Stimulated activated CD4-positive, alpha-beta T cell treated with anti-CD3 and anti-CD28 coated beads, Interleukin-15, amount 100 ng/mL, for 1 hour (primary cell): ENCODE results near the gene GRID1.

ENCODE experiments used
- DNase-seq, 2 donors: peaks; one replicate each; pipeline ENCODE4 v3.0.0-alpha.2; 2020; ENCODE audit warnings: low read depth in 1 of 2, low spot score in 1 of 2

The GRID1 gene

DNA sequence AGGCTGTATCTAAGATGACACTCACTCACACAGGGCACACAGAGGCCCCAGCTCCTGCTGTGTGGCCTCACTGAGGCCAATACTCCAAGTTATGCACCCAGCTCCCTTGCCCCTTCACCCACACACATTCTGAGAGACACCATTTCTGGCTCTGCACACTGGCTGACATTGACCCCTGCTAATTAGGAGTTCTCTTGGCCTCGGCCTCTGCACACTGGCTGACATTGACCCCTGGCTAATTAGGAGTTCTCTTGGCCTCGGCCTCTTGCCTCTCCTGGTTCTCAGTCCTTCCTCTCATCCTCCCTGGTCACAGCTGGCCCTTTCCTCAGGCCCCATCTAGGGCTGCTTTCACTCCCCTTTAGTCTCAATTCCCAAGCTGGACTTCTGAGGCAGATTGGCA is 97.3 kb downstream of the GRID1 start:
- no peak for DNase-seq

DNA sequence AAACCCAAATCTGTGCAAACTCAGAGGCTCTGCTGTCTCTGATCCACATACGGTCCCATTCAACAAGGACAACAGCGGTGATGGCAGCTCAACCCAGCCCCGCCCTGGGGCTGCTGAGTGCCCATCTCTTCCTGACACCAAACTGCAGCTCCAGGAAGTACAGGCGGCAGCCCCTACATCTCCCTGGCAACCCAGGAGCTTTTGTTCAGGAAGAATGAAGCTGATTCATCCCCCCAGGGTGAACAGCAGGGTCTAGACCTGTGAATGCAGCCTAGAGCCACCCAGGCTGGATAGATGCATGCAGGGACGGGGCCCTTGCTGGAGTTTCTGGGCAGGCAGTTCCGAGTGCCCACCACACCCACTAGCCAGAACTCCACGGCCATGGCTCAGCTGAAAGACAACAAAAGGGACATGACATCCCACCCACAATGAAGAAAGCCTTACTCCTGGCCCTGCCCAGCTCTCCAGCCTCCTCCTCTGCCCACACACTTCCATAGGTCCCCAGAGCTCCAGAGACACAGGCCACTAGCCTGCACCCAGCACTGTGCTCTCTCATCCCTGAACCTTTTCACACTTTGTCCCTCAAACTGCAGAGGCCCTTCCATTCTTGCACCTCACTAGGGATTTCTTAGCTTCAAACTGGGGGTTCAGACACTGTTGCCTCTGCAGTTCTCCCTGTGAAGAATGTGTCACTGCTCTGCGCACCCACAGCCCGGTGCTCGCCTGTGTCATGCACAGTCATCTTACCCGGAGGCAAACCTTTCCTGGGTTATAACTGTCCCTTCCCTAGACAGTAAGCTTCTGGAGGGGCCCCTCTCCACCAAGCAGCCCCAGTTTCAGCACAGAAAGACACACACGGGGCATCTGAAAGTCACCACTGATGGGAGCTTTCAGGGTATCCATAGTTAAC is 99.1 kb downstream of the GRID1 start:
- no peak for DNase-seq

DNA sequence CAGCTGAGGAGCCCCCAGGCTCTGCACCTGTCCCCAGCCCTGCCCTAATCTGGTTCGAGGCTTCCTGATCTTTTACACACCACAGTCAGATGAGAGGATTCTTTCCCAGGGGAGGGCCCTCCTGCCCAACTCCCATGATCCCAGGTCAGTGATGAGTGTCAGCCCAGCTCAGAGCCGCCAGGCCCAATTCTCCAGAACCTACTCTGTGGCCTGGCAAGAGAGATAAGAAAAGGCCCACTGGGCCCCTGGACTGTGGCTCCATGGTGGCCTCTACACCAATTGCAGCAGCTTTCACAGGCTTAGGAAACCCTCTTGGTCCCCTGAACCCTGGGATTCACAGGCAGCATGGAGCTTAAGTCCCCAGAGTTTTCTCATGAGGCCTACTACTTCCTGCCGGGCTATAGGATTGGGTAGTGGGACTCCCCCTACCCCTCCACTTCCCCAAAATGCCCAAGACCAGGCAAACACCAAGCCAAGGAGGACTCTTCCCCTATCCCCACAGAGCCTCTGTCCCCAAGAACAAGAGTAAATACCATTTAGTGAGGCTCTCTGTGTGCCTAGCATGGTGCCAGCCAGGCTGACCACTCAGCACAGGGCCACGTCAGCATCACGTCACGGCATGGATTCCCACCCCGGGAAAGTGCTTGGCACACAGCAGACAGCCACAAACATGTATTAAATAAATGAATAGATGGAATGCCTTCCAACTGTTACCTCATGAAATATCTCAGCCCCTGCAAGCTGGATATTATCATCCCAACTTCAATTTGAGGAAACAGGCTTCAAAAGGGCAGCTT is 100.0 kb downstream of the GRID1 start:
- DNase-seq, result no peak

DNA sequence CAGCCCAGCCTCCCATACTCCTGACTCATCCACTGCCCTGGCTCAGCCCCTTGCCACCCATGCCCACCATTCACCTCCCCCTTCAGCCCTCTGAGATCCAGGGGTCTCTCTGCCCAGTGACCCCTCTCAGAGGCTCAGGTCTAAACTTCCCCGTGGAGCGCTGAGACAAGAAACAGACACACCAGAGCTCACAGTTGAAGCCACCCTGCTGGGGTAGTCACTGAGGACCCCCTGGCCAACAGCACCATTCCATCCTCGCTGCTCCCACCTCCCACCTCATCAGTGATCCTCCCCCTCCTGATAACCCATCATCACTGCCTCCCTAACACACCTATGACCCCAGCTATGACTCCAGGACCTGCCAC is 100.7 kb downstream of the GRID1 start:
- no peak for DNase-seq

DNA sequence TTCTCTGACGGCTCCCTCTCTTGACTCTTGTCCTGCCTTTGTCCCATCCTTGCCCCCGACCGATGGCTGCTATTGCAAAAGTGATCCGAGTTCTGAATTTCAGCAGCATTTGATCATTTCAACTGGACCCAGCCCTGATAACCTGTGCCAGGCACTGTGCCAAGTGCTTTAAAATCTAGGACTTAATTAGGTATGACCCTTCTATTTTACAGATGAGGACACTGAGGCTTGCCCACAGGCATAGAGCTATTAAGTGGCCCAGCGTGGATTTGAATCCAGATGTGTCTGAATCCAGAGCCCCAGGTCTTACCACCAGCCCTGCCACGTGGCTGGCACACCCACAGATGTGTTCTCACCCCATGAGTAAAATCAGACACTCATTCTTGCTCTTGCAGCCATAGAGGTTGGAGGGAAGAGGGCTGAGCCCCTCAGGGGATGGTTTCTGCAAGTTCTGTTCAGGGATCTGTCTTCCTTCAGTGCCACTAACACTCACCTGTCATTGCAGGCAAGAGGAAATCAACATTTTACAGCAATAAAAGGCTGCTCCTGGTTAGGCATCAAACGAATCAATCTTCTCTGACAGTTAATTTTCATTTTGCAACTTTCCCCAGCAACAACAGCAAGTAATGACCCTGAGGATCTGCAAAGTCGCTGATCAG is 101.2 kb downstream of the GRID1 start:
- DNase-seq, result no peak

DNA sequence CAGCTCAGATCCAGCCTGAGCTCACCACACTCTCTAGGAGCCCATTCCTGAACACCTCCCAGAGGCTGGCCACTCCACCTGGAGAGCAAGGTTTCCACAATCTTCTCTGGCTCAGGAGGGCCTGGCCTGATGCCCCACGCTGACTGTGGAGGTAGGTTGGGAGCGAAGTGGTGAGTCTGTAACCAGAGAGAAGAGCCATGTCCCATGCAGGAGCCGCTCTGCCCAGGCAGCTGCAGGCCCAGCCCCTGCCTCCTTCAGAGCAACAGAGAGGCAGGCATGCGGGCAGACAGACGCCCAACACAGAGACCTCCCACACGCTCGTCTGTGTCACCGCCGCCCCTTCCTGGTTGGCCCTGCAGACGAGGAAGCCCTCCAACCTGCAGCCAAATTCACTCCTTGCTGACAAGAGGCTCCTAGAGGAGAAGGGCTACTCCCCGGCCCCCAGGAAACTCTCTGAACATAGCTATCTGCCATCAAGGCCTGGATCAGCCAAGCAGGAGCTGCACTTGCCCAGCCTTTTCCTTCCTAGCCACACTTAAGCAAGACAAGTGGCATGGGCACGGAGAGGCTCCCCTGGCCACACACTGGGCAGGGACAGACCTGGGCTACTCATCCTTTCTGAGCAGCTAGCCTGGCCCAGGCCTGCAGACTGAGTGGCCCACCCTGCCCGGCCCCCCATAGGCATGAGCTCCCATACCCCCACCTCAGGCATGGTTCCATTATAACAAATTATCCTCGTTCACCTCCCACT is 101.9 kb downstream of the GRID1 start:
- DNase-seq, result no peak

DNA sequence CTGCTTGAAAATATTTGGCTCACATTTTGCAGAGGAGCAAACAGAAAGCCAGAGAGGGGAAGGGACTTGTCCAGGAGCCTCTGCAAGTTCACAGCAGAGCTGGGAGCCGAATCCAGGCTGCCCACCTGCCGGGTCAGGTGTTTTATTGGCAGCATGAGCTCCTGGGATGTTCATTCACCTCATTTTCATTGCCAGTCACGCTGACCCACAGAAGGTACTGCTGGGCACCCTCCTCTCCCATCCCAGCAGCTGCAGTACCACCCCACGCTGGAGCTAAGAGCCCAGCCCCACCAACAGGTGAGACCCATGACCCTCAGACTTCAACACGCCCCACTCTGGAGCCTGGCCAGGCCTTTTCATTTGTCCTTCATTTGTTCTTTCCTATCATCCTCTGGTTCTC is 102.7 kb downstream of the GRID1 start:
- DNase-seq, result no peak

DNA sequence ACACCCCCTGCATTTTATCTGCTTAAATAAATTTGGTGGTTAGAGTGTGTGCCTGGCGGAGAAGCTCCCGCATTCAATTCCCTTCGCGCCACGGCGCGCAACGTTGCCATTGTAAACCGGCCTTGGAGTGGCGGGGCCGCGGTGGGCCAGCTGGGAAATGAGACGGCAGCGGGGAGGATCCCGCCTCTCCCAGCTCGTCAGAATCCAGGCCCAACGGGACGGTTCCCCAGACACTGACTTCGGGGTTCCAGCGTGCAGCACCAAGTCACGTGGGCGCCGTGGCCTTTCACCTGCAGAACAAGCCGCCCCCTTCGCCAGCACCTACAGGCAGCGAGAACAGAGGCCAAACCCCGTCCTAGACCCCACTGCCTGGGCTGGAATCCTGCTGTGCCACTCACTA is 103.4 kb downstream of the GRID1 start:
- DNase-seq, result no peak

DNA sequence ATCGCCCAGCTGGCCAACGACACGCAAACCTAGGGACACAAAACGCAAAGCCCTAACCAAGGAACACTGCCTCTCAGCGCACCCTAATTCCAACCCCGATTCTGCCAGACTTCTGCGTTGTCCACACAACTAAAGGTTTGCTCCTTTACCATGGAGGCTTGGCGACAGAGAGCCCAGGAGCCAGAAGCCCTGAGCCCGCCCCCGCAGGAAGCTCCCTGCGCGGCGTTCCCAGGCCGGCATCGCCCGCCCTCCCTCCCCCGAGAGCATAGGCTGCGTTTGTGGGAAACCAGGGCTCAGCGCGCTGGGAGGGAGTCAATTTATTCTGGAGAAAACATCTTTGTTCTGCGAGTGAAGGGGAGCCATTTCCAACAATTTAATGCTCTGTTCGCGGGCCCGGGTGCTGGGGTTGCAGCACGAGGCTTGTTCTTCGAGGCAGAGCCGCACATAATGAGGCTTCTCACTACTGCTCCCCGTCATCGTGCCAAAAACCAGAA is 103.9 kb downstream of the GRID1 start:
- DNase-seq, result no peak

DNA sequence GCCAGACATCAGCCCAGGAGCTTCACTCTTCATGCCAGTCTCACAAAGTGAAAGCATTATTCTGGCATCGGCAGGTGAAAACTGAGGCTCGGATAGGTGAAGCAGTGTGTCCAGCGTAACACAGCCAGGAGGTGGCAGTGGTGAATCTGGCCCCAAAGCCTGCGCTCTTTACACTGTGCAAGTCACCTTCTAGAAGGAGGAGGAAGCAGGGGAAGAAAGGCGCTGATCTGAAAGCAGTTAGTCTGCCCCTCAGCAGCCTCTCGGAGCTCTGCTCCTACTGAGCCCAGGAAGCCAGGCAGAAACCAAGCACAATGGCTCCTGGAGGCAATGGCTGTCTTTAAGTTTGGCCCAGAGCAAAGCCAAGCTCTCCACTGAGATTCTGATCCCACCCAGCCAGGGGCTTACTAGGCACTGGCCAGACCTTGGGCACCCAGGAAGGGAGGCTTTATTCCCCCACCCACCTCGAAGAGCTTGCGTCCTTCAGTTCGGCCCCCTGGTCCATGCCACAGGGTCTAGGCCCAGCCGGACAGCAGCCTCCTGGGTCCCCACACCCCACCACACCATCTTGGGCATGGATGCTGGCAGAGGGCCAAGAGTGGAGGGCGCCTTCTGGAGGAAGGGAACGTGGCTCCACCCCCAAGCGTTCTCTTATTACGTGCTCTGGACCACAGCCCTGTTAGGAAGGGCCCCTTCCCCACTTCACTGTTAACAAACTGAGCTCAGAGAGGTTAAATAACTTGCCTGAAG is 104.5 kb downstream of the GRID1 start:
- no peak for DNase-seq

DNA sequence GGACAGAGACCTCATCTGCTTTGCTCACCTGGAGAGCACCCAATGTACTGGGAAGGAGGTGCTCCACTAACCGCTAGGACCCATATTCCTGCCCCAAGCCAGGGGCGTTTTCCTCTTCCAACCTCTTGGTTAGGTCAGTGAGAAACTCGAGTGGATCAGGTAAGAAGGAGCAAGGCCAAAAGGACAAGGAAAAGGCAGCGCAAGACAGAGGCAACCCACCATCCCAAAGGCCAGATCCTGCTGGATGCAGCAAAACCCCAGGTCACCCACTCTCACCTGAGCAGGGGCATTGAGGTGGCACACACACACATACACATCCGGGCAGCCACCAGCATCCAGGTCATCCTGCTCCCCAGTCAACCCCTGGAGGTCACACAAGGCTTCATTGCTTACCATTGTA is 105.1 kb downstream of the GRID1 start:
- DNase-seq, result no peak

DNA sequence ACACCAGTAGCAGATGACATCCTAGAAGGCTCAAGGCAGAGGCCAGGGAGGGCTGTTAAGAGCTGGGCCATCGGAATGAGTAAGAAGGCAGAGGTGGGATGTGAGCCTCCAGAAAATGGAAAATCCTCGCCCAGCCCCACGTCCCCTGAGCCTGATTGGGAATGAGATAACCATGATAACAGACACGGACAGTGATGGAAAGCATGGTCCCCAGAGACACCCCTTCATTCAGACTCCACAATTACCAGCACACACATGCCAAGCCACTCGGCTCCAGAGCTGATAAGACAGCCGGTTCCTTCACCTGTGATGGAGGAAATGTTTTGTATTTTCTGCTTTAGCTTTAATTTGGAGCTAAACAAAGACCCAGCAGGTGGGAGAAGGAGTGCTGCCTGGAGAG is 106.0 kb downstream of the GRID1 start:
- DNase-seq, result no peak

DNA sequence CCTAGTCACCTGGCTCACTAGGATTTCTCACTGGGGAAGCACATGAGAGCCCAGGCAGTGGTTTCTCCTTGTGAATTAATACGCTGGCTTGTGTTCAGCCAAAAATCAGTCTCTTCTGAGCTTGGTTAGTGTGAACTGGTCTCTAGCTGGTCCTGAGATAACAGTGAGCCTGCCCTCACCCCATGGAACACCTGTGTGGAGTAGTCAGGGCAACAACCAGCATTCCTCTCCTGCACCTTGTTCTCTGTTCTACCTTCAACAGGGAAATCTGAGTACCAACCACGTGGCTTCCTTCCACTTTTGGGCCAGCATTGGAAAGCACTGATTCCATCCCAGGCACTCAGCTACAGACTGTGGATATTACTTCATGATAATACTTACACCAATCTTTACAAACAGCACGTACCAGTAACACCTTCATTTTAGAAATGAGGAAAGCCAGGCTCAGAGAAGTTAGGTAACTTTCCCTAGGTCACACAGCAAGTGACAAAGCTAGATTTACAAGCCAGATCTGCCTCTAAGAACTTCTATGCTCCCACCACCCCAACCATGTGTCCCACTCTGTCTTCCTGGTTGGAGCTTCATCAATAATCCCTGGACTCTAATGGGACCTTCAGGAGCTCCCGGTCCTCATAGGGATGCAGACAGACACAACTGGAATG is 106.6 kb downstream of the GRID1 start:
- DNase-seq, result no peak

DNA sequence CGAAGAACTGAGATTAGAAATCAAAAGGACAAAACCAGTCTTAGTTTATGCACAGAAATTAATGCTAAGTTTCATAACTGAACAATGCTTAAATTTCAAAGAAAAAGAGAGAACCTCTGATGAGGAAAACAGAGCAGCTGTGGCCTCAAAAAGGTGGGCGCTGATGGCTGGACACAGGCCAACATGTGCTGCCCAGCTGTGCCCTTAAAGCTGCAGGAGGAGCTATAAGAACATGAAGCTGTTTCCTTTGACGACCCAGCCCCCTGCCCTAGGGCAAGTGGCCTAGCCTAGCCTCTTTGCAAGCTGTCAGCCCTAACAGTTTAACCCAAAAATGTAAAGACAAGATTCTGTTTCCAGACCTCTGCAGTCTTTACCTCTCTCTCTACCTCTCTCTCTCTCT is 107.7 kb downstream of the GRID1 start:
- DNase-seq, result no peak

DNA sequence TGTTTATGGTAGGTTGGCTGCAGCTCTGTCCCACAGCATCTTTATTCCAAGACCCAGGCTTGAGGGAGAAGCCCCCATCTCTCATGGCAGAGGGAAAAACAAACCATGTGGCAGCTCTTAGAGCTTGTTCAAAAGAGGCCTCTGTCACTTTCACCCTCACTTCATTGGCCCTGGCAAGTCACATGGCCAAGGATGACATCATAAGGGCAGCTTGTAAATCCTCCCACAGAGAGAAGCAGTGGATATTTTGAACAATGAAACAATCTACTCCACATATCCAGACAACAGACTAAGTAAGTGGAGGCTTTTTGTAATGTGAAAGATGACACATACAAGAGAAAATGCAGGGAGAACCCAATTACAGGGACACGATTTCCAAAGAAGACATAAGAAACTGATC is 108.1 kb downstream of the GRID1 start:
- DNase-seq, result no peak

DNA sequence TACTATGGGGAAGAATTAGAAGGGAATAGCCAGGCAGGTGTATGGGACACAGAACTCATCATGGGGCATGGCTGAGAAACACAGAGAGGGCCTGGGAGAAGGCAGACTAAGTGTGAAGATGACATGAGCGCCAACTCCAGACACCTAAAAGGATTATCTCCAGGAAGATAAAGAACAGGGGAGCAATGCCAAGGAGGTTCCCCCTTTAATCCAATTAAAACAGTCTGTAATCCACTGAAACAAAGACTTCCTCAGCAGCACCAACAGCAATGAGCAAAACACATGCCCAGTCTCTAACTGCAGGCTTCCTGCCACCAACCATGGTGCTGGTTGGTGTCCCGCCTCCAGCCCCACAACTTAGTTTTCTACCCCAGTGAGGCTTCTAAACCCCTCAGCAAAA is 108.9 kb downstream of the GRID1 start:
- DNase-seq, result no peak

DNA sequence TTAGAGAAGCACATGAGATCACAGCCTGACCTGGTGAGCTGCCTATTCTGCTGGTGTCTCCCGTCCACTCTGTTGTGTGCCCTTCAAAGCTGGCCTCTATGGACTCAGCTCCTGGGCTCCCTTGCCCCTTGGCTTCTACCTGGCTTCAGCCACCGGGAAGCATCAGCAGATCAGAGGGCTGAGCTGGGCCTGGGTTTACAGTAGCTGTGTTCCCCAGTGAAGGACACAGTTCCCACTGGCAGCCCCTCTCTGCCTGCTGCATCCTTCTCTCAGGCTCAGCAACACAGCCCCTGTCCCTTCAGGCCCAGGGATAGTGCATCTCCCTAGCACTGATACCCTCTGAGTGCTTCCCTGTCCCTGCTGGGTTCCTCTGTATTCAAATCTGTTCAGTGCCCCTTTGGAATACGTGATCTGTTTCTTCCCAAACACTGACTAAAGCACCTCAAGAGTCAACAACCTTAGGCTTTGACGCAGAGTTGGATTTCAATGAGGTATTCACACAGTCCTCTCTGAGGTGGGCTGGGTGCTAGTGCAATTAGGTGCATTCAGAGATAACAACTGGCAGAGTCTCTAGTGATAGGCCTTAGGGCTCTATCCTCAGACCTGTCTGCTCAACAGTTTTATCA is 109.8 kb downstream of the GRID1 start:
- no peak for DNase-seq

DNA sequence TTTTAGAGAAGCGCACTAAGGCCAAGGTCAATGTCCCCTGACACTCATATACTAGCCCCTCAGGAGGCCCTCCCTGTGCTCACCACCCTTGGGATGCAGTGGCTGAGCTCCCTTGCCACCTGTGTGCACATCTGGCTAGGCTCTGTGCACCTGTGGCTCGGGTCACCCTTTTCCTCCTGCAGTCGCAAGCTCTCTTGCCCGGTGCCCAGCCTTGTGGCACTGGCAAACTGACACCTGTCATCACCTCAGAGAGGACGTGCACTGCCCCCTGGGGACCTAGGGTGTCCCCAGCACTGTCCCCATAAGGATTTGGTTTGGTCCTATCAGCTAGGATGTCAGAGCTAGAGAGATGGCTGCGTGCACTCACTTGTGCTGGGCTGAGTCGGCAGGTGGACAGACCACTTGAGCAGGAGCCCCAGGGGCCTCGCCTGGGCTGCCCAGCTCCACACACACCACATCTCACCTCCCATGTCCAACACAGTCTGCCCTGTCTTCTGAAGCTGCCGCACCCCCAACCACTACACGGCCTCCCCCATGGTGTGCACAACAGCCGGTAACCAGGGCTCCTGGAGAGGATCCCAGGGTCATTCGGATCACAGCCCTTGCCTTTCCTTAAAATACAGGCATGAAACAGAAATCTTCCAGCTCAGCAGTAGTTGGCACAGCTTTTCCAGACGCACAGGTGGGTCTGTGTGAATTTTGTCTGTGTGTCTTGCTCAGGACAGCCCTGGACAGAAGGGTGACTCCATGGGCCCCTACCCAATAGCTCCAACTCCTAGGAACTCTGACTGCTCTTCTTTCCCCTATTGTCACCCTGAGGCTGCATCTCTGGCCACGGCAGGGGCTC is 111.0 kb downstream of the GRID1 start:
- DNase-seq, result no peak
